Posterior vena cava (tissue), 2 donors: ENCODE results near the gene S100P. TPM values are rescaled to one million over a fixed set of nuclear protein-coding genes. Genes with fewer than 3 reads are reported as not detected.

ENCODE experiments used
- DNase-seq: peaks from one replicate; pipeline ENCODE4 v3.0.0-alpha.2; 2020; ENCODE audit warnings: low spot score
- intact Hi-C, 2 donors: fragments of 100-400 bp; cut with DNase I; formaldehyde crosslinking; loops; one replicate each; pipeline versions ENCODE4 v1.14.1 to v1.14.2; 2022 to 2023
- total RNA-seq, 2 donors: library from RNA; stranded (reverse); fragmentation: NEBNext Ultra II Directional; extraction: Animal tissue kit (Norgen Biotek cat#: 25700); gene quantifications; one replicate each; pipeline ENCODE4 v1.2.1, GENCODE V29; 2021
- donor health status: DM: yes; HTN: yes; CAD: no.
- donor health status: DM: yes; HTN: yes; CAD: no.

S100P gene
- total RNA-seq, 2 donors from 2014 or later = 3.5 to 7.8 TPM

- peak; percentile 90 for DNase-seq
- intact Hi-C loops = no loop called here
Observed at GRCh38 chr4:6732441-6733357, 39.0 kb downstream of the S100P start.

- no peak for DNase-seq
- intact Hi-C loops = no loop called here
Observed at GRCh38 chr4:6733358-6734164, 39.9 kb downstream of the S100P start.

- DNase-seq = no peak
- intact Hi-C loops = no loop called here
Observed at GRCh38 chr4:6734165-6734786, 40.6 kb downstream of the S100P start.

GRCh38 chr4:6739920-6740319 lies 46.2 kb downstream of the S100P start:
- no peak for DNase-seq
- intact Hi-C loops = no loop called here

- DNase-seq = peak; percentile 23
- intact Hi-C loops = no loop called here
Observed at GRCh38 chr4:6740347-6740746, 46.7 kb downstream of the S100P start.

GRCh38 chr4:6742507-6742906 lies 48.8 kb downstream of the S100P start:
- intact Hi-C loops = no loop called here

GRCh38 chr4:6742989-6743388 lies 49.3 kb downstream of the S100P start:
- intact Hi-C loops = no loop called here
- peak; percentile 26 for DNase-seq

More at GRCh38 chr4:6742507-6742906, 48.8 kb downstream of the S100P start:
- DNase-seq = no peak

Other genes starting within 250 kb of the S100P start
- gene PPP2R2C, start 221.3 kb upstream of the S100P start, total RNA-seq = 10 to 100 TPM in 1 of 2 donors, 1 to 10 TPM in 1; 3.9 to 18.3 TPM
- gene MAN2B2, start 118.7 kb upstream of the S100P start, total RNA-seq = 10 to 100 TPM; 23.7 to 36.3 TPM
- gene MRFAP1, start 53.2 kb upstream of the S100P start, total RNA-seq = 100 to 1,000 TPM; 223 to 237 TPM
- 10 to 100 TPM; 35.9 to 43.8 TPM for gene MRFAP1L1, start 16.0 kb downstream of the S100P start, total RNA-seq
- 1 to 10 TPM; 8.3 to 9.7 TPM for gene BLOC1S4, start 22.3 kb downstream of the S100P start, total RNA-seq
- gene KIAA0232, start 88.8 kb downstream of the S100P start, total RNA-seq = 10 to 100 TPM; 29.1 to 32.9 TPM
- 10 to 100 TPM; 30.5 to 42.6 TPM for gene TBC1D14, start 215.9 kb downstream of the S100P start, total RNA-seq